ENCODE measurements around the gene ASTN2. TPM values are rescaled to one million over a fixed set of nuclear protein-coding genes. Genes with fewer than 3 reads are reported as not detected.

Gene ASTN2
- total and polyA plus RNA-seq, 4 donors: 0.57 to 2.9 (median 1.4) TPM

- Histone ChIP-seq H3K9me3 (ENCODE audit: control insufficient read depth in 4 of 4, low read length in 3 of 4) (no peaks in the 10 kb centered on the region), H3K4me3 (ENCODE audit: low read depth in 1 of 3, low read length in 3 of 3) (no peak overlapping the region), H3K27me3 (ENCODE audit: control insufficient read depth in 4 of 4, insufficient read depth in 4 of 4, low read length in 3 of 4) (no peaks in the 10 kb centered on the region), H3K36me3 (ENCODE audit: control insufficient read depth in 4 of 4, insufficient read depth in 3 of 4, low read depth in 1 of 4, low read length in 3 of 4) (no peaks in the 10 kb centered on the region), H3K4me1 (ENCODE audit: control insufficient read depth in 4 of 4, insufficient read depth in 4 of 4, low read length in 3 of 4) (no peaks in the 10 kb centered on the region), H3K27ac (ENCODE audit: low read depth in 1 of 2, low read length in 2 of 2) (no peak overlapping the region), H3K9ac (ENCODE audit: low read depth in 1 of 2, low read length in 2 of 2) (no peak overlapping the region)
- DNase-seq (ENCODE audit: low spot score): no peak
- TF ChIP-seq ZBTB33 (IDR thresholded peaks at IDR 0.05) (no peak), FOXA2 (IDR thresholded peaks at IDR 0.05) (no peak), REST (IDR thresholded peaks at IDR 0.05) (no peak), RXRA (IDR thresholded peaks at IDR 0.05) (no peak), GABPA (IDR thresholded peaks at IDR 0.05 in 1 of 2, conservative IDR thresholded peaks at IDR 0.05 in 1 of 2) (no peak), JUND (IDR thresholded peaks at IDR 0.05) (no peak)
- WGBS: 92% methylated on average over 1 of the region's 1 CpG
These were observed 982.8 kb downstream of the ASTN2 start for GRCh38 chr9:116432051-116432450.

- Histone ChIP-seq H3K4me1 (ENCODE audit: control insufficient read depth in 4 of 4, insufficient read depth in 4 of 4, low read length in 3 of 4) (no peaks in the 10 kb centered on the region), H3K36me3 (ENCODE audit: control insufficient read depth in 4 of 4, insufficient read depth in 3 of 4, low read depth in 1 of 4, low read length in 3 of 4) (no peaks in the 10 kb centered on the region), H3K27me3 (ENCODE audit: control insufficient read depth in 4 of 4, insufficient read depth in 4 of 4, low read length in 3 of 4) (no peaks in the 10 kb centered on the region), H3K4me3 (ENCODE audit: low read depth in 1 of 3, low read length in 3 of 3) (no peak overlapping the region), H3K9me3 (ENCODE audit: control insufficient read depth in 4 of 4, low read length in 3 of 4) (no peaks in the 10 kb centered on the region), H3K9ac (ENCODE audit: low read depth in 1 of 2, low read length in 2 of 2) (no peak overlapping the region), H3K27ac (ENCODE audit: low read depth in 1 of 2, low read length in 2 of 2) (no peak overlapping the region)
- DNase-seq (ENCODE audit: low spot score): no peak
- WGBS: 80% methylated on average over 3 of the region's 3 CpGs
- peak; percentile 87 for TF ChIP-seq NR2F2 (IDR thresholded peaks at IDR 0.05)
- TF ChIP-seq HNF4A (conservative IDR thresholded peaks at IDR 0.05): no peak
These were observed 984.0 kb downstream of the ASTN2 start for GRCh38 chr9:116430849-116431248.

- TF ChIP-seq RAD21 (IDR thresholded peaks at IDR 0.05) (no peak), ZBTB33 (IDR thresholded peaks at IDR 0.05) (no peak), JUND (IDR thresholded peaks at IDR 0.05) (no peak), FOXA2 (IDR thresholded peaks at IDR 0.05) (no peak), HNF4G (IDR thresholded peaks at IDR 0.05) (no peak), RXRA (IDR thresholded peaks at IDR 0.05) (no peak), REST (IDR thresholded peaks at IDR 0.05) (no peak)
- H3K4me1 ChIP-seq (ENCODE audit: control insufficient read depth in 4 of 4, insufficient read depth in 4 of 4, low read length in 3 of 4): no peaks in the 10 kb centered on the region
- H3K9ac ChIP-seq (ENCODE audit: low read depth in 1 of 2, low read length in 2 of 2): no peak overlapping the region
- DNase-seq (ENCODE audit: low spot score): no peak
- H3K9me3 ChIP-seq (ENCODE audit: control insufficient read depth in 4 of 4, low read length in 3 of 4): no peaks in the 10 kb centered on the region
- H3K27me3 ChIP-seq (ENCODE audit: control insufficient read depth in 4 of 4, insufficient read depth in 4 of 4, low read length in 3 of 4): no peaks in the 10 kb centered on the region
- 68% methylated on average over 2 of the region's 2 CpGs for WGBS
- no peak overlapping the region for H3K27ac ChIP-seq (ENCODE audit: low read depth in 1 of 2, low read length in 2 of 2)
- H3K36me3 ChIP-seq (ENCODE audit: control insufficient read depth in 4 of 4, insufficient read depth in 3 of 4, low read depth in 1 of 4, low read length in 3 of 4): no peaks in the 10 kb centered on the region
- H3K4me3 ChIP-seq (ENCODE audit: low read depth in 1 of 3, low read length in 3 of 3): no peak overlapping the region
These were observed 989.6 kb downstream of the ASTN2 start for GRCh38 chr9:116425244-116425643.

Data from liver (tissue), 9 donors.